ENCODE data around the gene COL20A1.

- TF ChIP-seq CTCF (conservative IDR thresholded peaks at IDR 0.05; ENCODE audit: low read depth, low read length) (no peak), EZH2 (IDR thresholded peaks at IDR 0.05; ENCODE audit: low read length, unreplicated experiment) (no peak)
Measured at GRCh38 chr20:63311186-63311832, 18.3 kb downstream of the COL20A1 start.
